HG03460 (cell line): ENCODE measurements around the gene HHAT.

Source experiments
- ATAC-seq: cut with Tn5 transposase; IDR thresholded peaks from one replicate; pipeline ENCODE4 v1.9.1; 2021; ENCODE audit not compliant: unreplicated experiment

HHAT gene

GRCh38 chr1:210437111-210437510 is 108.4 kb downstream of the HHAT start:
- no peak for ATAC-seq

- ATAC-seq: no peak
These were observed 109.1 kb downstream of the HHAT start for GRCh38 chr1:210437781-210438180.

GRCh38 chr1:210438928-210439841 is 110.5 kb downstream of the HHAT start:
- ATAC-seq: no peak

- no peak for ATAC-seq
These were observed 111.4 kb downstream of the HHAT start for GRCh38 chr1:210440081-210440480.

GRCh38 chr1:210441028-210441427 is 112.3 kb downstream of the HHAT start:
- no peak for ATAC-seq

GRCh38 chr1:210445485-210445884 is 116.8 kb downstream of the HHAT start:
- no peak for ATAC-seq

- ATAC-seq: no peak
These were observed 117.2 kb downstream of the HHAT start for GRCh38 chr1:210445931-210446330.

GRCh38 chr1:210446479-210446878 is 117.8 kb downstream of the HHAT start:
- ATAC-seq: no peak

- ATAC-seq: no peak
These were observed 118.9 kb downstream of the HHAT start for GRCh38 chr1:210447456-210448057.

- no peak for ATAC-seq
These were observed 119.7 kb downstream of the HHAT start for GRCh38 chr1:210448297-210448892.

- no peak for ATAC-seq
These were observed 127.3 kb downstream of the HHAT start for GRCh38 chr1:210455840-210456603.

- no peak for ATAC-seq
These were observed 128.1 kb downstream of the HHAT start for GRCh38 chr1:210456731-210457255.

GRCh38 chr1:210457568-210457967 is 128.9 kb downstream of the HHAT start:
- no peak for ATAC-seq

GRCh38 chr1:210464519-210465039 is 135.9 kb downstream of the HHAT start:
- ATAC-seq: no peak

- ATAC-seq: no peak
These were observed 136.4 kb downstream of the HHAT start for GRCh38 chr1:210465150-210465549.

- ATAC-seq: no peak
These were observed 138.8 kb downstream of the HHAT start for GRCh38 chr1:210467440-210468043.

- ATAC-seq: no peak
These were observed 140.7 kb downstream of the HHAT start for GRCh38 chr1:210469441-210469840.

- ATAC-seq: no peak
These were observed 146.6 kb downstream of the HHAT start for GRCh38 chr1:210475321-210475720.

- no peak for ATAC-seq
These were observed 147.1 kb downstream of the HHAT start for GRCh38 chr1:210475806-210476205.

- ATAC-seq: no peak
These were observed 148.0 kb downstream of the HHAT start for GRCh38 chr1:210476730-210477129.
